Stimulated activated naive CD4-positive, alpha-beta T cell (primary cell): ENCODE results near the gene SAMD3.
A peak's percentile ranks its signal among the peaks of the same experiment; 100 is the strongest.
"Not testable (repeated sequence)": the region's sequence is repeated elsewhere in the genome, so short reads cannot be mapped to it uniquely, and the experiment has no call there.

ENCODE experiments used
- DNase-seq, 6 experiments: peaks; one replicate each; lab custom pipeline; 2025; lab: John Stamatoyannopoulos, UW

SAMD3 gene

GRCh38 chr6:130176378-130176777 is 46.4 kb downstream of the SAMD3 start:
- DNase-seq: no peak

GRCh38 chr6:130173377-130174004 is 49.3 kb downstream of the SAMD3 start:
- DNase-seq: not testable (repeated sequence)

GRCh38 chr6:130170160-130170559 is 52.6 kb downstream of the SAMD3 start:
- DNase-seq: not testable (repeated sequence)

- no peak for DNase-seq
Measured at GRCh38 chr6:130167655-130168054, 55.1 kb downstream of the SAMD3 start.

GRCh38 chr6:130164251-130164650 is 58.5 kb downstream of the SAMD3 start:
- no peak for DNase-seq

- DNase-seq: no peak
Measured at GRCh38 chr6:130163266-130163665, 59.5 kb downstream of the SAMD3 start.

GRCh38 chr6:130162421-130162820 is 60.3 kb downstream of the SAMD3 start:
- no peak for DNase-seq

GRCh38 chr6:130161683-130162404 is 60.9 kb downstream of the SAMD3 start:
- no peak for DNase-seq

- no peak for DNase-seq
Measured at GRCh38 chr6:130159956-130160355, 62.8 kb downstream of the SAMD3 start.

- no peak for DNase-seq
Measured at GRCh38 chr6:130158548-130158947, 64.2 kb downstream of the SAMD3 start.

GRCh38 chr6:130158056-130158455 is 64.7 kb downstream of the SAMD3 start:
- DNase-seq: no peak

GRCh38 chr6:130156908-130157307 is 65.8 kb downstream of the SAMD3 start:
- DNase-seq: no peak

GRCh38 chr6:130152908-130153510 is 69.7 kb downstream of the SAMD3 start:
- no peak for DNase-seq

GRCh38 chr6:130150906-130151305 is 71.8 kb downstream of the SAMD3 start:
- DNase-seq: no peak

- DNase-seq: not testable (repeated sequence)
Measured at GRCh38 chr6:130149016-130149415, 73.7 kb downstream of the SAMD3 start.

GRCh38 chr6:130148181-130148580 is 74.6 kb downstream of the SAMD3 start:
- DNase-seq: peak in 2 of 6 experiments; percentile 4 to 9

- DNase-seq: no peak
Measured at GRCh38 chr6:130147111-130147510, 75.6 kb downstream of the SAMD3 start.

GRCh38 chr6:130143709-130144108 is 79.0 kb downstream of the SAMD3 start:
- DNase-seq: no peak

GRCh38 chr6:130140084-130140483 is 82.7 kb downstream of the SAMD3 start:
- no peak for DNase-seq

- peak in 2 of 6 experiments; percentile 39 to 54 for DNase-seq
Measured at GRCh38 chr6:130138909-130139242, 83.9 kb downstream of the SAMD3 start.

GRCh38 chr6:130138116-130138908 is 84.4 kb downstream of the SAMD3 start:
- peak in 3 of 6 experiments; percentile 7 to 54 (median 39) for DNase-seq

GRCh38 chr6:130136798-130137197 is 86.0 kb downstream of the SAMD3 start:
- DNase-seq: no peak
